Measurements from ENCODE around the gene COQ7. TPM values are rescaled to one million over a fixed set of nuclear protein-coding genes. Genes with fewer than 3 reads are reported as not detected.
A peak's percentile ranks its signal among the peaks of the same experiment; 100 is the strongest.

Gene COQ7
- total RNA-seq, 1 donor from 2014 or later, result 29.2 TPM

DNA sequence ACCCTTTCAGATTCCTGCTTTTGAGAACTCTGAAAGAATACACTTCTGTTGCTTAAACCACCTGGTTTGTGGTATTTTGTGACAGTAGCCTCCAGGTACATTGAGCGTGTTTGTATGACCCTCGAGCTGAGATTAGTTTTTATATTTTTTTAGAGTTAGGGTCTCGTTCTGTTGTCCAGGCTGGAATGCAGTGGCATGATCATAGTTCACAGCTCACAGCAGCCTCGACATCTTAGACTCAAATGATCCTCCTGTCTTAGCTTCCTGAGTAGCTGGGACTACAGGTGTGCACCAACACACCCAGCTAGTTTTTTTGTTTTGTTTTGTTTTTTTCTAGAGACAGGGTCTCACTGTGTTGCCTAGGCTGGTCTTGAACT, 41.9 kb downstream of the COQ7 start:
- Mint-ChIP-seq H3K9me3 (no peaks in the 10 kb centered on the region), H3K27ac (no peak overlapping the region), H3K27me3 (ENCODE audit: low read depth) (no peaks in the 10 kb centered on the region), H3K4me1 (peaks cover 13% of the 10 kb centered on the region), H3K4me3 (no peak overlapping the region), H3K36me3 (no peaks in the 10 kb centered on the region)
- no peak for DNase-seq (ENCODE audit: low spot score in 2 of 2, unreplicated experiment in 2 of 2)
- TF ChIP-seq, protein P1, sequence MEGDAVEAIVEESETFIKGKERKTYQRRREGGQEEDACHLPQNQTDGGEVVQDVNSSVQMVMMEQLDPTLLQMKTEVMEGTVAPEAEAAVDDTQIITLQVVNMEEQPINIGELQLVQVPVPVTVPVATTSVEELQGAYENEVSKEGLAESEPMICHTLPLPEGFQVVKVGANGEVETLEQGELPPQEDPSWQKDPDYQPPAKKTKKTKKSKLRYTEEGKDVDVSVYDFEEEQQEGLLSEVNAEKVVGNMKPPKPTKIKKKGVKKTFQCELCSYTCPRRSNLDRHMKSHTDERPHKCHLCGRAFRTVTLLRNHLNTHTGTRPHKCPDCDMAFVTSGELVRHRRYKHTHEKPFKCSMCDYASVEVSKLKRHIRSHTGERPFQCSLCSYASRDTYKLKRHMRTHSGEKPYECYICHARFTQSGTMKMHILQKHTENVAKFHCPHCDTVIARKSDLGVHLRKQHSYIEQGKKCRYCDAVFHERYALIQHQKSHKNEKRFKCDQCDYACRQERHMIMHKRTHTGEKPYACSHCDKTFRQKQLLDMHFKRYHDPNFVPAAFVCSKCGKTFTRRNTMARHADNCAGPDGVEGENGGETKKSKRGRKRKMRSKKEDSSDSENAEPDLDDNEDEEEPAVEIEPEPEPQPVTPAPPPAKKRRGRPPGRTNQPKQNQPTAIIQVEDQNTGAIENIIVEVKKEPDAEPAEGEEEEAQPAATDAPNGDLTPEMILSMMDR (IDR thresholded peaks at IDR 0.05; ENCODE audit: unreplicated experiment), result no peak

DNA sequence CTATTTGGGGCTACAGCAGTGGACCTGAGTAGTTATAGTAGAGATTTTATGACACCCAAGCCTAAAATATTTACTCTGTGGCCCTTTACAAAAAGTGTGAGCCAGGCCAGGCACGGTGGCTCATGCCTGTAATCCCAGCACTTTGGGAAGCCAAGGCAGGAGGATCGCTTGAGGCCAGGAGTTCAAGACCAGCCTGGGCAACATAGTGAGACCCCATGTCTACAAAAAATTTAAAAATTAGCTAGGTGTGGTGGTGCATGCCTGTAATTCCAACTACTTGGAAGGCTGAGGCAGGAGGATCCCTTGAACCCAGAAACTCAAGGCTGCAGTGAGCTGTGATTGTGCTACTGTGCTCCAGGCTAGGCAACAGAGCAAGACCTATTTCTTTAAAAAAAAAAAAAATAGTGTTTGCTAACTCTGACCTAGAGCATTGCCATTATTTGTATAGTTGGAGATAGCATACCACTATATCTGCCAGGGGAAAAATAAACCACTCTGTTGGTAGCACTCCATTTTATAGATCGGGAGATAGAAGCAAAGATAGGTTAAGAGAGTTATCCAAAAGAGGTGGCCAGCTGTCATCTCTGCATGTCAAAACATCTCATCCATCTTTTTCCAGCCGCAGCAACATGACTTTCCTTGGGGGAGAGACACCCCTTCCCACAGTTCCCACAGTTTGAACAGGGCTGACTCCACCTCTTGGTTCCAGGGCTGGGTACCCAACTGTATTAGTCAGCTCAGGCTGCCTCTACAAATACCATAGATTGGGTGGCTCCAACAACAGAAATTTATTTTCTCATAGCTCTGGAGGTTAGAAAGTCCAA, 43.3 kb downstream of the COQ7 start:
- Mint-ChIP-seq H3K4me3 (no peak overlapping the region), H3K27ac (no peak overlapping the region), H3K9me3 (no peaks in the 10 kb centered on the region), H3K27me3 (ENCODE audit: low read depth) (no peaks in the 10 kb centered on the region), H3K4me1 (peaks cover 16% of the 10 kb centered on the region), H3K36me3 (no peaks in the 10 kb centered on the region)
- no peak for DNase-seq (ENCODE audit: low spot score in 2 of 2, unreplicated experiment in 2 of 2)
- TF ChIP-seq, protein P1 (IDR thresholded peaks at IDR 0.05; ENCODE audit: unreplicated experiment), result no peak

DNA sequence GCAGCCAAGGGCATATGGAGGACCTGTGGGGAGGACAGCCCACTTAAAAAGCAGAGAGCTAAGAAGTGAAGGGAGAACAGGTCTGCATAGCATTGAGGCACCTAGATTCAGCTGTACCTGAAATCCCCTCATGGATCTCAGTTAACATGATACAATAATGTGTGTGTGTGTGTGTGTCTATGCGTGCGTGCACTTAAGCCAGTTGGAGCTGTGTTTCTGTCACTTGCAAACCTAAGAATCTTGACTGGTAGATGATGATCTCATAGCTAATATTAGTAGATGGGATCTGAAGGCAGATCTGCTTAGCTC, 44.6 kb downstream of the COQ7 start:
- Mint-ChIP-seq H3K9me3 (no peaks in the 10 kb centered on the region), H3K36me3 (no peaks in the 10 kb centered on the region), H3K27ac (no peak overlapping the region), H3K27me3 (ENCODE audit: low read depth) (no peaks in the 10 kb centered on the region), H3K4me1 (peaks cover 19% of the 10 kb centered on the region), H3K4me3 (peak overlapping the region; percentile 42)
- DNase-seq (ENCODE audit: low spot score in 2 of 2, unreplicated experiment in 2 of 2), result no peak
- TF ChIP-seq, protein P1 (IDR thresholded peaks at IDR 0.05; ENCODE audit: unreplicated experiment), result no peak

DNA sequence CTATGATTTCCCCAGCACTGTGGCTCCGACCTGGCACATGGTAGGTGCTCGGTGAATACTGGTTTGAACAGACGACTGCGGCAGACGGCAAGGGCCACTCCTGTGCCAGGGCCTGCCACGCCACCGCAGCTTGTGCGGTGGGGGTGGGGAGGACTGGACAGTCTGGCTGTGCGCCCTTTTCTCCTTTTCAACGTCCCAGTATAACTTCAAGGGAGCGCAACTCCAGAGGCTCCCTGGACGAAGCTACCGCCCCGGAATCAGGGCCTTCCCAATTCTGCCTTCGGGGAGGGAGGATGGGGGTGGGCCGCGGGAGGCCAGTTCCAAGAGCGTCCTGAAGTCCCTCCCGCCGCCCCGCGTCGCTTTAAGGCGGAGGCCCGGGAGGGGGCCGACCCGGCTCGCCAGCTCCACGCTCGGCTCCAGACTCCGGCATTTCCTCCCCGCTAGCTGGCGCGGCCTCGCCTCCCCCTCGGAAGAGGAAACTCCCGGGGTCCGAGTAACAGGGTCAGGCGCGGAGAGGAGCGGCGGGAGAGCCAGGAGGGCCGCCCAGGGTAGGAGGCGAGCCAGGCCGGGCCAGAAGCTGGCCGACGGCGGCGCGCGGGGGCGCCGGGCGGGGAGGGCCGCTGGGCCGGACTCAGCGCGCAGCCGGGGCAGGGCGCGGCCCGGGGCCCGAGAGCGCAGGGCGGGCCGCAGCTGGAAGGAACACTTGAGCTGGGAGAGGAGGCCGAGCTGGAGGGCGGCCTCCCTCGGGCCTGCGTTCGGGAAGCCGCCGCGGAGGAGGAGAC, 46.4 kb downstream of the COQ7 start, which contains the start of gene ITPRIPL2:
TSS of gene ITPRIPL2 (plus strand) at position 388 of the 782 bp plus-strand sequence. CDS start 498 bp downstream, outside the sequence.
- Mint-ChIP-seq H3K9me3 (no peaks in the 10 kb centered on the region), H3K4me1 (peaks cover 28% of the 10 kb centered on the region), H3K27me3 (ENCODE audit: low read depth) (no peaks in the 10 kb centered on the region), H3K36me3 (no peaks in the 10 kb centered on the region), H3K27ac (peak within 1 kb of the TSS; percentile 92), H3K4me3 (peak within 1 kb of the TSS; percentile 80)
- DNase-seq (ENCODE audit: low spot score in 2 of 2, unreplicated experiment in 2 of 2), result peak; percentile 55 to 76
- TF ChIP-seq, protein P1 (IDR thresholded peaks at IDR 0.05; ENCODE audit: unreplicated experiment), result no peak

DNA sequence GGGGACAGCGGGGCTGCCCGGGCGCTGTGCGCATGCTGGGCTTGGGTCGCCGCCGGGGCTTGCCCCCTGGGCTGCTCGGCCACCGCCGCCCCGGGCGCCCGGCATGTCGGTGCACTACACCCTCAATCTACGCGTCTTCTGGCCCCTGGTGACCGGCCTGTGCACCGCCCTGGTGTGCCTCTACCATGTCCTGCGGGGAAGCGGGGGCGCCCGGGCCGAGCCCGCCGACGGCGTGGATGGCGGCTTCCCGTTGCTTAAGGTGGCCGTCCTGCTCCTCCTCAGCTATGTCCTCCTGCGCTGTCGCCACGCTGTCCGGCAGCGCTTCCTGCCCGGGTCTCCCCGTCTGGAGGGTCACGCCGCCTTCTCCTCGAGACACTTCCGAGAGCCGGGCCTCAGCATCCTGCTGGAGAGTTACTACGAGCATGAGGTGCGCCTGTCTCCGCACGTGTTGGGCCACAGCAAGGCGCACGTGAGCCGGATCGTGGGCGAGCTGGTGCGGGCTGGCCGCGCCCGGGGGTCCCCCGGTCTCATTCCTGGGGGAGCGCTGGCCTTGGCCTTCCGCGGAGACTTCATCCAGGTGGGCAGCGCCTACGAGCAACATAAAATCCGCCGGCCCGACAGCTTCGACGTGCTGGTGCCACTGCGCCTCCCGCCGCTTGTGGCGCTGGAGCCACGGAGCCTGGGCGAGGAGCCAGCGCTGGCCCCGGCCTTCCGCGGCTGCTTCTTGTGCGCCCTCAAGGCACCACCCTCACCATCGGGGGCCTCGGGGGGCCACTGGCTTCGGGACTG, 47.1 kb downstream of the COQ7 start:
- H3K4me3 Mint-ChIP-seq, result peak overlapping the region; percentile 76
- H3K9me3 Mint-ChIP-seq, result no peaks in the 10 kb centered on the region
- peaks cover 34% of the 10 kb centered on the region for H3K4me1 Mint-ChIP-seq
- peaks cover 2% of the 10 kb centered on the region for H3K36me3 Mint-ChIP-seq
- H3K27me3 Mint-ChIP-seq (ENCODE audit: low read depth), result no peaks in the 10 kb centered on the region
- H3K27ac Mint-ChIP-seq, result peak overlapping the region; percentile 75
- no peak for DNase-seq (ENCODE audit: low spot score in 2 of 2, unreplicated experiment in 2 of 2)
- TF ChIP-seq, protein P1 (IDR thresholded peaks at IDR 0.05; ENCODE audit: unreplicated experiment), result no peak
